NB4 (cell line): Measurements from ENCODE around the gene PCCA.

Source experiments
- CTCF ChIP-seq: IDR thresholded peaks from one replicate; pipeline ENCODE4 v1.5.1; 2012; ENCODE audit warnings: low read depth, low read length
- POLR2A ChIP-seq: IDR thresholded peaks from 2 replicates; pipeline ENCODE4 v1.6.1; 2011; ENCODE audit warnings: mild to moderate bottlenecking; ENCODE audit not compliant: insufficient read length; ENCODE audit errors: extremely low read depth
- TF ChIP-seq, protein P1 (sequence below): IDR thresholded peaks from 2 replicates; pipeline ENCODE4 v1.6.1; 2011; ENCODE audit warnings: low read depth, low read length

DNA sequence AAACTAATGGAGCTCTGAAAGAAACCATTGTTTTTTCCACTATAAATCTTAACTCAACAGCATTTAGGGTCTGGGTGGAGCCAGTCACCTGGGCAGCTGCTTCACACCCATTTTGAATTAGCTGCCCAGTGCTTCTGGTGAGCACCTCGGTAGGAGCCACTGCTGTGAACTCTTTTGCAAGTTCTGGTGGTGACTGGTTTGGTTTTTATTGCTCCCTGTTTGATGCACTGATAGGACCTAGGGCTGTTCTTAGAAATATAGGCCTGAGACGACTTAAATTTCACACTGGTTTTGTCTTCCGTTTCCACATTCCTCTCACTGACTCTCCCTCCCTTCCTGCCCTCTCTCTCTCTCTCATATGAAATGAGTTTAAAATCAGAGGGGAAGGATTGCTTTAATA lies 395.8 kb downstream of the PCCA start:
- TF ChIP-seq POLR2A = no peak
- TF ChIP-seq CTCF = no peak
- TF ChIP-seq, protein P1, sequence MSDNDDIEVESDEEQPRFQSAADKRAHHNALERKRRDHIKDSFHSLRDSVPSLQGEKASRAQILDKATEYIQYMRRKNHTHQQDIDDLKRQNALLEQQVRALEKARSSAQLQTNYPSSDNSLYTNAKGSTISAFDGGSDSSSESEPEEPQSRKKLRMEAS = no peak
